NCI-H526 treated with DMSO at 0.1 percent for 48 hours (cell line): ENCODE results near the gene ZNF462.
"Not testable (repeated sequence)": the region's sequence is repeated elsewhere in the genome, so short reads cannot be mapped to it uniquely, and the experiment has no call there.

Experiments
- DNase-seq: peaks from one replicate; lab custom pipeline; 2025; lab: John Stamatoyannopoulos, UW

The ZNF462 gene

DNA sequence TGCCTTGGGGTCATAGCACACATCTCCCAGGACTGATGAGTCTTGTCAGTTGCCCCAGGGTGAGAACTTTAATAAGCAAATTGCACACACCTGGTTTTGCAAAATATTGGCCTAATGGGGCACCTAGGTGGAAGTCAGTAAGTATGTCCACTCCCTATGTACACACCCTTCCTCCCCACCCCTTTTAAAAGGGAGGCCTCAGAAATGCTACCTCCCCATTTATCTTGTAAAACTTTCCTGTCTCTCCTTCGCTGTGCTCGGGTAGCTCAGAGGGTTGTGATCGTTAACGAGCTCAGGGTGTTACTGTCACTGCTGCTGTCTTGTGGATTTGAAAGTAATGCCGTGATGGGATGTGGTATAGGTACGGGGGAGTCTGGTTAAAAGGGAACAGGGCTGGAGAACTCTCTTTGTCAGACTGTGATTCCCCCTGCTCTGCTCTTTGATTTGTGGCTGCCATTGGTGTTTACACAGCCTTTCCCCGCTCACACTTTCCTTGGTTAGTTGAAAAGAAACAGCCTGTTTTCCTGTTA lies 26.2 kb downstream of the ZNF462 start:
- no peak for DNase-seq

DNA sequence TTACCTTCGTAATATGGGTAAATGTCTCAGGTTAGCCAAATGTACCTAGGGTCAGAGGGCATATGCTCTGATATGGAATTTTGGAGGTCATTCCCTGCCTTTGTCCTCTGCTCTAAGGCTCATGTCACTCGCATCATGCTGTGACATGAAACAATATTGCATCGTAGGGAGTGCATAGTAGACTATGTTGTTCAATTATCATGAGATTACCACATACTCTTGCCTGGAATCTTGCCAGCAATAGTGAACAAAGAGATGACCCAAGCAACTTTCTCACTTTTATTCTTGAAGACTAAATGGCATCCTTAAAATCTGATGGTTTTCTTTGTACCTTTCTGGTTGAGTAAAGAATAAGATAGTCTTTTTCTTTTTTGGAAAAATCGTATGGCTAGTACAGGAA lies 27.6 kb downstream of the ZNF462 start:
- DNase-seq = no peak

- DNase-seq = no peak
These were observed 28.3 kb downstream of the ZNF462 start for GRCh38 chr9:106891286-106891685.

DNA sequence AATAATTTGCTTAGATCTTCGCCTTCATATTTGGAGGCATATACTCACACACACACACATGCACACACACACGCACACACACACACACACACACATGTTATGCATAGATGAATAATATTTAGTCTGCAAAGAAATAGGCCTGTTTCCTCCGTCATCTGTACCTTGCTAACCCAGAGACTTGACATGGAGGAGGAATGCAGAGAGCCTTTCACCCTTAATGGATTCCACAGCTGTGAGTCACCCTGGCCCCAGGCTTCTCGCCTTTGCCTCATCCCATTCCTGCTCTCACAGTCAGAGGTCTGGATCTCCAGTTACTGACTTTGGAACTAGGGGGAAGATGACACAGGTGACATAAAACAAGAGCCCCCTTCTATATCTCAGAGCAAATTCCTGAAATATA lies 29.7 kb downstream of the ZNF462 start:
- no peak for DNase-seq

- no peak for DNase-seq
These were observed 30.1 kb downstream of the ZNF462 start for GRCh38 chr9:106893088-106893487.

GRCh38 chr9:106896695-106897094 lies 33.7 kb downstream of the ZNF462 start:
- DNase-seq = no peak

DNA sequence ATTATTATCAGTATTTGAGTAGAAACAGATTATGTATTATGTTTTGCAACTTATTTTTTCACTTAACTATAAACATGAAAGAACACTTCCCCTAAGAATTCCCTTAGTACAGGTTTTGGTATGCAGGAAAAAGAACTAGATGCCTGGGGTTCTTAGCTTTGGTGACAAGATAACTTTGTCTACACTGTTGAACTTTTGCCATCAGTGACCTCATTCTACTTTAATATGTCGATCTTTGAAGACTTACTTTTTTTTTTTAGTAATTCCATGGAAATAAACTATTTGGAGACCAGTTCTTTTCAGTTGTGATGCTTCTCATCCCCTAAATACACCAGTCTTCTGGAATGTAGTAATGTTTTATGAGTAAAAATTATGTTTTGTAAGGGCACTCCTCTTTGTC lies 34.3 kb downstream of the ZNF462 start:
- DNase-seq = no peak

DNA sequence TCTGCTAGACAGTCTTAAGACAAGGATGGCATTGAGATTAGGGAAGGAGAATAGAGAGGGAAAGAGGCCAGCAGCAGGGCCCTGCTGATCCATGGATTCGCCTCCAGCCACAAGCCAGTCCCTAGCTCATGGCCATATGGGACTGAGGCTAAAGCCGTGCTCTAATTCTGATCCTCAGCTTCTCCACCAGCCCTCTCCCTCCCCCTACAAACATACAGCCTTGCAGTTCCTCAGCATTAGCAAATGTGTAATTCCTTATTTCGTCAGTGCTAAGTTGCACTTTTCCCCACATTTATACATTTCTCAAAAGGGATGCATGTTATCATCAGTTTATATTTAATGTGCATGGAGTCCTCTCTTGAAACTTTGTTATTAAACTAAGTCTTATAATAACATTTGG lies 34.8 kb downstream of the ZNF462 start:
- DNase-seq = no peak

DNA sequence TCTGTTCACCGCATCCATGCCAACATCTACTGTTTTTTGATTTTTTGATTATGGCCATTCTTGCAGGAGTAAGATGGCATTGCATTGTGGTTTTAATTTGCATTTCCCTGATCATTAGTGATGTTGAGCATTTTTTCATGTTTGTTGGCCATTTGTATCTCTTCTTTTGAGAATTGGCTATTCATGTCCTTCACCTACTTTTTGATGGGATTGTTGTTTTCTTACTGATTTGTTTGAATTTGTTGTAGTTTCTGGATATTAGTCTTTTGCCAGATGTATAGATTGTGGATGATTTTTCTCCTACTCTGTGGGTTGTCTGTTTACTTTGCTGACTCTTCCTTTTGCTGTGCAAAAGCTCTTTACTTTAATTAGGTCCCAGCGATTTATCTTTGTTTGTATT lies 37.6 kb downstream of the ZNF462 start:
- DNase-seq = not testable (repeated sequence)

- no peak for DNase-seq
These were observed 43.2 kb downstream of the ZNF462 start for GRCh38 chr9:106906129-106906528.

DNA sequence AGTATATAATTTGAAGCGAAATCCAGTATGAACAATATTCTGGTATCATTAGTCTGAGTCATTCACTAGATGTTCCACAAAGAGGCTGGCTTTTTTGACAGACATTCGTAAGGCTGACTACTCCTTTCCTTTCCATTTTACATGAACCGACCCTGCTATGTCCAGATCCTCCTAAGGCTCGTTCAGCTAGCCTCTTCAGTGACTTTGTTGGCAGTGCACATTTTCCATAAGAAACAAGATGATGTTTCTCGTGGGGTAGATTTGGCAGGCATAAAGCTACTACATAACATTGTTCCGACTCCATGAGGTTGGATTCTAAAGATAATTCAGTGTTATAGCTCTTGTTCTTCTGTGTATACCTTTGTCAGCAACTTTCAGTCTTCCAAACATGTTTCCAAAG lies 49.0 kb downstream of the ZNF462 start:
- no peak for DNase-seq

DNA sequence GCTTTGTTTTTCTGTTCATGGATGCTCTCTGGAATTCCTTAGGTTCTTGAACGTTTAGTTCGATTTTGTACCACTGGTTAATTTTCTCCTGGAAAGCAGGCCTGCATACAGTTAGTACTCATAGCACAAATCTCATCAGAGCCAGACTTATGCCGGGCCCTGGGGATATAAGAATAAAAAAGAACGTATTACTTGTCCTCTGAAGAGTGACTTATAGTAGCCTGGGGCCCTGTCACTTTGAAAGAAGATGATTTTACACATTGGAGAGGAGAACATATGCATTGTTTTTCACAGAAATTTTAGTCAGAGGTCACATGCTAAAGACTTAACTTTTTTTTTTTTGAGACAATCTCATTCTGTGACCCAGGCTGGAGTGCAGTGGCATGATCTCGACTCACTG lies 50.3 kb downstream of the ZNF462 start:
- DNase-seq = no peak

- DNase-seq = no peak
These were observed 52.9 kb downstream of the ZNF462 start for GRCh38 chr9:106915851-106916250.

GRCh38 chr9:106916466-106917235 lies 53.7 kb downstream of the ZNF462 start:
- no peak for DNase-seq

- no peak for DNase-seq
These were observed 56.0 kb downstream of the ZNF462 start for GRCh38 chr9:106918825-106919509.

DNA sequence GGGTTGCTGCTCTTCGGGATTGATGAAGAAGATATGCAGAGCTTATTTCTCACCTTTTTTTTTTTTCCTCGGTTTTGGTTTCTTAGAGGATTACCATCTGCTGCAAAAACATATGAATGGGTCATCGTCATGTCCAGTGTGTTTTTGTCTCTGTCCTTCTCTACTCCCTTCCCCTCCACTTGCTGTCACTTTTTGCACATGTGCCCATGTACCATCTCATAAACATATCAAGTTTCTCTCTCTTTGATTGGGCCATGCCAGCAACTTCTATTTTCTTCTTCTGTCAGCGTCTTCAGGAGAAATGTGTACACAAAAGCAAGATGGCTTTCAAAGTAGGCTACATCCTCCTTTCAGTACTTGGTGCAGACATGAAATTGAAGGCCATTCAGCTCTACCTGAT lies 57.1 kb downstream of the ZNF462 start:
- no peak for DNase-seq

- peak; percentile 2 for DNase-seq
These were observed 57.8 kb downstream of the ZNF462 start for GRCh38 chr9:106920701-106921283.

DNA sequence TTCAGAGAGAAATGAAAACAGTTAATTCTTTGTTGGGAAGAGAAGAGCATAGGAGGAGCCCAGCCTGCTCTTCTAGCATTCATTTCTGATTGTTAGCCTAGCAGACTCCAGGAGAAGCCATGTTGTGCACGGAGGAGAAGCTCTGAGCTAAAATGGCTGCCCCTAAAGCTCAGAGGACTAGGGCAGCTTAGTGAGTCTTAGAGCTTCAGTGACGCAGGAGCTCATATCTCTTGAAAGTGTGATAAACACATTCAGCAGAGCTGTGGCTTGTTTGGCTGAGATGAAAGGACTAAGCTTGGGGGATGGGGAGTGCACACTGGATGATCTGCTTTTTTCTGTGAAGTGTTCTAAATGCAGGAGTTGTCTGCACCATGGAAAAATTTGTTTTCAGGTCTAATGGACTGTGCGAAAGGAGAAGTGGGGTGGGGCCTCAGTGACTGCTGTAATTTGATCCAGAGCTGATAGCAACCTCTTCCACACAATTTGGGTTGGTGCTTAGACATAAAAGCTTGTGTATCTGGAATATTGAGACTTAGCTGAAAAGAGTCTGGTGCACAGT lies 58.5 kb downstream of the ZNF462 start:
- DNase-seq = peak; percentile 40

DNA sequence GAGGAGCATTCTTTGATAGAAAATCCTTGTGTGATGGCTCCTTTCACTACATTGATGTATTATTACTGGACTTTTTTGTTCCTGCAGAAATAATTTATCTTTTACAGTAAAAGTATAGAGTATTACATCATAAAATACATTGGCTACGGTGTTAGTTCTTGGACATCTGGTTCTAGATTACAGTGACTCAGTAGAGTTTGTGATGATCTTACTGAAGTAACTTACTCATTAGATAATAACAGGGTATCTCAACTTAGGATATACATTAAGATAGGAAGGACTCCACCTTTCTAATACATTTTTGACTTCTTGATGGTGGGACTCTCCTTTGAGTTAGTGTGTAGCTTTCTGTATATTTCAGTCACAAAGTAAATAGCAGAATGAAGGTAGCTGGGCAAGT lies 59.1 kb downstream of the ZNF462 start:
- no peak for DNase-seq

DNA sequence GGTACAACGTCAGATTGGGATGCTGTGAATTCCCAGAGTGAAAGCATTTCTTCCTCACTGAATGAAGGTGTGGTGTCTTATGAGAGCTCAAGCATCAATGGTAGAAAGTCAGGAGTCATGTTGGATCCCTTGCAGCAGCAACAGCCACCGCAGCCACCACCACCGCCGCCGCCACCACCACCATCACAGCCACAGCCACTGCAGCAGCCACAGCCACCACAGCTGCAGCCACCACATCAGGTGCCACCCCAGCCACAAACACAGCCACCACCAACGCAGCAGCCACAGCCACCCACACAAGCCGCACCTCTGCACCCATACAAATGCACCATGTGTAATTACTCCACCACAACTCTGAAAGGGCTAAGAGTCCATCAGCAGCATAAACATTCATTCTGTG lies 62.4 kb downstream of the ZNF462 start:
- no peak for DNase-seq

DNA sequence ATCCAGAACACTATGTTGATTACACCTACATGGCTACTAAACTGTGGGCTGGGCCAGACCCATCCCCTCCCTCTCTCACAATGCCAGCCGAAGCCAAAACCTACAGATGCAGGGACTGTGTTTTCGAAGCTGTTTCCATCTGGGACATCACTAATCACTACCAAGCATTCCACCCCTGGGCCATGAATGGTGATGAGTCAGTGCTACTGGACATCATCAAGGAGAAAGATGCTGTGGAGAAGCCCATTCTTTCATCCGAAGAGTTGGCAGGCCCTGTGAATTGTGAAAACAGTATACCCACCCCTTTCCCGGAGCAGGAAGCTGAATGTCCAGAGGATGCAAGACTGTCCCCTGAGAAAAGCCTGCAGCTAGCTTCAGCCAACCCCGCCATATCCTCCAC lies 65.0 kb downstream of the ZNF462 start:
- DNase-seq = no peak

- no peak for DNase-seq
These were observed 65.4 kb downstream of the ZNF462 start for GRCh38 chr9:106928350-106928749.
